DMS 273 (cell line): ENCODE results near the gene PXK.
"Not testable (repeated sequence)": the region's sequence is repeated elsewhere in the genome, so short reads cannot be mapped to it uniquely, and the experiment has no call there.

Experiments
- DNase-seq: peaks from one replicate; lab custom pipeline; 2025; ENCODE audit not compliant: unreplicated experiment; lab: John Stamatoyannopoulos, UW

PXK gene

GRCh38 chr3:58323529-58324390, 8.9 kb upstream of the PXK start:
- no peak for DNase-seq

- DNase-seq, result no peak
These were observed 8.0 kb upstream of the PXK start for GRCh38 chr3:58324391-58325390.

- no peak for DNase-seq
These were observed 7.1 kb upstream of the PXK start for GRCh38 chr3:58325525-58325992.

GRCh38 chr3:58326267-58326900, 6.3 kb upstream of the PXK start:
- DNase-seq, result no peak

GRCh38 chr3:58329150-58329921, 3.4 kb upstream of the PXK start:
- no peak for DNase-seq

- no peak for DNase-seq
These were observed 2.7 kb upstream of the PXK start for GRCh38 chr3:58329922-58330413.

GRCh38 chr3:58331593-58332152, 1.0 kb upstream of the PXK start:
- no peak for DNase-seq

- DNase-seq, result peak; percentile 58
These were observed 717 bp downstream of the PXK start for GRCh38 chr3:58333206-58334012.

GRCh38 chr3:58334013-58334321, 1.3 kb downstream of the PXK start:
- DNase-seq, result no peak

GRCh38 chr3:58334506-58334884, 1.8 kb downstream of the PXK start:
- no peak for DNase-seq

- no peak for DNase-seq
These were observed 2.9 kb downstream of the PXK start for GRCh38 chr3:58335652-58335947.

GRCh38 chr3:58336135-58336882, 3.6 kb downstream of the PXK start:
- DNase-seq, result no peak

GRCh38 chr3:58337190-58337589, 4.5 kb downstream of the PXK start:
- DNase-seq, result no peak

- DNase-seq, result not testable (repeated sequence)
These were observed 6.5 kb downstream of the PXK start for GRCh38 chr3:58339146-58339545.

- no peak for DNase-seq
These were observed 8.0 kb downstream of the PXK start for GRCh38 chr3:58340594-58341244.

GRCh38 chr3:58341376-58341775, 8.7 kb downstream of the PXK start:
- no peak for DNase-seq

GRCh38 chr3:58342676-58343075, 10.0 kb downstream of the PXK start:
- DNase-seq, result no peak

GRCh38 chr3:58345457-58345856, 12.8 kb downstream of the PXK start:
- DNase-seq, result no peak
